Measurements from ENCODE around the gene MYOM1. TPM values are rescaled to one million over a fixed set of nuclear protein-coding genes. Genes with fewer than 3 reads are reported as not detected.

The MYOM1 gene
- total RNA-seq, 1 experiment from 2014 or later = 0.41 TPM

DNA sequence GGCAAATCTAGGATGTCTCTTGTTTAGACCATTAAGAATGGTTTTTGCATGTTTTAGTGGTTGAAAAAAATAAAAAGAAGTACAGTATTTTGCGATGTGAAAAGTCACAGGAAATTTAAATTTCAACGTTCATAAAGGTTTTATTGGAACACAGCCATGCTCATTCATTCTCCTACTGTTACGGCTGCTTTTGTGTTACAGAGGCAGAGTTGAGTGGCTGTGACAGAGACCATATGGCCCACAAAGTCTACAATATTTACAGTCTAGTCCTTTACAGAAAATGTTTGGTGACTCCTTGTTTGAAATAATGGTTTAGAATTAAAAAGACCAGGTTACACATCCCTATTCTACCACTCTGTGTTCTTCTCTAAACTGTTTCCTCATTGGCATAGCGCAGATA is 48.1 kb downstream of the MYOM1 start:
- POLR2A ChIA-PET = no interaction called here

GRCh38 chr18:3170441-3171161 is 49.2 kb downstream of the MYOM1 start:
- H3K4me1 ChIP-seq = no peaks in the 10 kb centered on the region
- H3K4me3 Mint-ChIP-seq (ENCODE audit: unreplicated experiment) = no peak overlapping the region
- H3K4me3 ChIP-seq (ENCODE audit: low read depth, low read length) = no peak overlapping the region
- H3K4me1 Mint-ChIP-seq (ENCODE audit: low read depth, unreplicated experiment) = no peaks in the 10 kb centered on the region
- H3K36me3 Mint-ChIP-seq (ENCODE audit: insufficient read depth, unreplicated experiment) = no peaks in the 10 kb centered on the region
- H3K36me3 ChIP-seq (ENCODE audit: control insufficient read depth, insufficient read depth, low read length) = no peaks in the 10 kb centered on the region
- no peaks in the 10 kb centered on the region for H3K9me3 Mint-ChIP-seq (ENCODE audit: unreplicated experiment)
- intact Hi-C loops (cut with micrococcal nuclease; ENCODE audit: unreplicated experiment) = no loop called here
- ChIA-PET CTCF (no interaction called here), POLR2A (no interaction called here)
- H3K27me3 ChIP-seq (replicated peaks; ENCODE audit: control insufficient read depth, insufficient read depth, low read length) = no peaks in the 10 kb centered on the region
- no peaks in the 10 kb centered on the region for H3K9me3 ChIP-seq
- no peak for TF ChIP-seq CTCF (IDR thresholded peaks at IDR 0.05; ENCODE audit: insufficient read depth in 1 of 2, low read depth in 1 of 2, low read length in 1 of 2, severe bottlenecking in 1 of 2, unreplicated experiment in 1 of 2)
- BruUV-seq (replicated peaks) = no TSS peak
- H3K27ac Mint-ChIP-seq (ENCODE audit: unreplicated experiment) = no peak overlapping the region
- no peak for DNase-seq
- no peaks in the 10 kb centered on the region for H3K27me3 Mint-ChIP-seq (ENCODE audit: insufficient read depth, unreplicated experiment)

More for the DNA sequence above, 48.1 kb downstream of the MYOM1 start:
- intact Hi-C loops (cut with micrococcal nuclease; ENCODE audit: unreplicated experiment) = no loop called here
- no peaks in the 10 kb centered on the region for H3K9me3 ChIP-seq
- DNase-seq = no peak
- H3K36me3 ChIP-seq (ENCODE audit: control insufficient read depth, insufficient read depth, low read length) = no peaks in the 10 kb centered on the region
- H3K4me1 Mint-ChIP-seq (ENCODE audit: low read depth, unreplicated experiment) = no peaks in the 10 kb centered on the region
- H3K27ac Mint-ChIP-seq (ENCODE audit: unreplicated experiment) = no peak overlapping the region
- CTCF ChIA-PET = no interaction called here
- no peak overlapping the region for H3K4me3 ChIP-seq (ENCODE audit: low read depth, low read length)
- H3K9me3 Mint-ChIP-seq (ENCODE audit: unreplicated experiment) = no peaks in the 10 kb centered on the region
- no peaks in the 10 kb centered on the region for H3K27me3 ChIP-seq (replicated peaks; ENCODE audit: control insufficient read depth, insufficient read depth, low read length)
- no peaks in the 10 kb centered on the region for H3K4me1 ChIP-seq
- no peaks in the 10 kb centered on the region for H3K36me3 Mint-ChIP-seq (ENCODE audit: insufficient read depth, unreplicated experiment)
- H3K4me3 Mint-ChIP-seq (ENCODE audit: unreplicated experiment) = no peak overlapping the region
- TF ChIP-seq CTCF (IDR thresholded peaks at IDR 0.05; ENCODE audit: insufficient read depth in 1 of 2, low read depth in 1 of 2, low read length in 1 of 2, severe bottlenecking in 1 of 2, unreplicated experiment in 1 of 2) = no peak
- no peaks in the 10 kb centered on the region for H3K27me3 Mint-ChIP-seq (ENCODE audit: insufficient read depth, unreplicated experiment)
- BruUV-seq (replicated peaks) = no TSS peak

GRCh38 chr18:3164381-3164780 is 55.4 kb downstream of the MYOM1 start:
- Mint-ChIP-seq H3K36me3 (ENCODE audit: insufficient read depth, unreplicated experiment) (no peaks in the 10 kb centered on the region), H3K9me3 (ENCODE audit: unreplicated experiment) (no peaks in the 10 kb centered on the region), H3K4me3 (ENCODE audit: unreplicated experiment) (no peak overlapping the region), H3K27me3 (ENCODE audit: insufficient read depth, unreplicated experiment) (no peaks in the 10 kb centered on the region), H3K27ac (ENCODE audit: unreplicated experiment) (no peak overlapping the region), H3K4me1 (ENCODE audit: low read depth, unreplicated experiment) (no peaks in the 10 kb centered on the region)
- Histone ChIP-seq H3K9me3 (no peaks in the 10 kb centered on the region), H3K36me3 (ENCODE audit: control insufficient read depth, insufficient read depth, low read length) (no peaks in the 10 kb centered on the region), H3K4me3 (ENCODE audit: low read depth, low read length) (no peak overlapping the region), H3K27me3 (replicated peaks; ENCODE audit: control insufficient read depth, insufficient read depth, low read length) (no peaks in the 10 kb centered on the region), H3K4me1 (no peaks in the 10 kb centered on the region)
- ChIA-PET POLR2A (no interaction called here), CTCF (no interaction called here)
- TF ChIP-seq CTCF (IDR thresholded peaks at IDR 0.05; ENCODE audit: insufficient read depth in 1 of 2, low read depth in 1 of 2, low read length in 1 of 2, severe bottlenecking in 1 of 2, unreplicated experiment in 1 of 2) = no peak
- no peak for DNase-seq
- BruUV-seq (replicated peaks) = no TSS peak
- intact Hi-C loops (cut with micrococcal nuclease; ENCODE audit: unreplicated experiment) = no loop called here

All from Caco-2 (cell line).